SK-N-SH treated with all-trans-retinoic acid at 6 μM for 48 hours (cell line): Measurements from ENCODE around the gene CREB3.
A peak's percentile ranks its signal among the peaks of the same experiment; 100 is the strongest.

Experiments
- ATAC-seq: fragments of 200-7000 bp; cut with Tn5 transposase; 3 replicates; pipeline ENCODE4 v1.9.1; 2020; ENCODE audit warnings: mild to moderate bottlenecking, moderate library complexity
- ARNTL ChIP-seq: fragments of 450-650 bp; formaldehyde crosslinking; IDR thresholded peaks from 2 replicates; pipeline ENCODE4 v1.5.0; 2020; ENCODE audit warnings: low read depth, mild to moderate bottlenecking, moderate library complexity, borderline replicate concordance
- BACH2 ChIP-seq: fragments of 250-450 bp; sonication (Bioruptor Pico); IDR thresholded peaks from 2 replicates; pipeline ENCODE4 v1.9.0; 2021; ENCODE audit warnings: mild to moderate bottlenecking, borderline replicate concordance
- CSDC2 ChIP-seq: fragments of 250-450 bp; sonication (Bioruptor Pico); IDR thresholded peaks from 2 replicates; pipeline ENCODE4 v1.5.0; 2020; ENCODE audit warnings: mild to moderate bottlenecking, moderate library complexity
- ESRRG ChIP-seq: fragments of 250-450 bp; sonication (Bioruptor Pico); IDR thresholded peaks from 2 replicates; pipeline ENCODE4 v1.6.1; 2021; ENCODE audit warnings: mild to moderate bottlenecking
- GLIS3 ChIP-seq: fragments of 250-450 bp; sonication (Bioruptor Pico); IDR thresholded peaks from 2 replicates; pipeline ENCODE4 v1.5.0; 2020; ENCODE audit warnings: mild to moderate bottlenecking, moderate library complexity
- ISL1 ChIP-seq: fragments of 250-450 bp; sonication (Bioruptor Pico); IDR thresholded peaks from 2 replicates; pipeline ENCODE4 v2.1.2; 2022; ENCODE audit warnings: mild to moderate bottlenecking, moderate library complexity
- OSR1 ChIP-seq: fragments of 250-450 bp; sonication (Bioruptor Pico); IDR thresholded peaks from 2 replicates; pipeline ENCODE4 v1.8.0; 2022; ENCODE audit warnings: moderate library complexity, mild to moderate bottlenecking, inconsistent platforms
- PPARA ChIP-seq: fragments of 250-450 bp; sonication (Bioruptor Pico); IDR thresholded peaks from 2 replicates; pipeline ENCODE4 v1.5.0; 2020; ENCODE audit warnings: mild to moderate bottlenecking, borderline replicate concordance
- RARB ChIP-seq: fragments of 250-450 bp; sonication (Bioruptor Pico); IDR thresholded peaks from 2 replicates; pipeline ENCODE4 v1.8.0; 2021; ENCODE audit warnings: mild to moderate bottlenecking, moderate library complexity
- TOX ChIP-seq: fragments of 250-450 bp; sonication (Bioruptor Pico); IDR thresholded peaks from 2 replicates; pipeline ENCODE4 v1.8.0; 2021; ENCODE audit warnings: mild to moderate bottlenecking, moderate library complexity, borderline replicate concordance
- ZC3H10 ChIP-seq: fragments of 250-450 bp; sonication (Bioruptor Pico); IDR thresholded peaks from 2 replicates; pipeline ENCODE4 v1.5.1; 2021; ENCODE audit warnings: mild to moderate bottlenecking, moderate library complexity
- ZFP3 ChIP-seq: fragments of 250-450 bp; sonication (Bioruptor Pico); IDR thresholded peaks from 2 replicates; pipeline ENCODE4 v1.5.0; 2020; ENCODE audit warnings: mild to moderate bottlenecking, moderate library complexity
- ZFP30 ChIP-seq: fragments of 450-650 bp; formaldehyde crosslinking; IDR thresholded peaks from 2 replicates; pipeline ENCODE4 v1.5.0; 2022; ENCODE audit warnings: mild to moderate bottlenecking, moderate library complexity
- ZNF565 ChIP-seq: fragments of 450-650 bp; formaldehyde crosslinking; conservative IDR thresholded peaks from 2 replicates; pipeline ENCODE4 v1.5.0; 2020; ENCODE audit warnings: low read depth, mild to moderate bottlenecking, moderate library complexity
- ZNF8 ChIP-seq: fragments of 450-650 bp; formaldehyde crosslinking; IDR thresholded peaks from 2 replicates; pipeline ENCODE4 v1.5.0; 2020; ENCODE audit warnings: mild to moderate bottlenecking, moderate library complexity
- TF ChIP-seq, protein P1 (sequence below): fragments of 250-450 bp; sonication (Bioruptor Pico); IDR thresholded peaks from 2 replicates; pipeline ENCODE4 v1.8.0; 2020; ENCODE audit warnings: mild to moderate bottlenecking, moderate library complexity, borderline replicate concordance
- TF ChIP-seq, protein P2 (sequence below): fragments of 250-450 bp; sonication (Bioruptor Pico); IDR thresholded peaks from 2 replicates; pipeline ENCODE4 v1.5.1; 2020; ENCODE audit warnings: low read depth, mild to moderate bottlenecking, moderate library complexity
- TF ChIP-seq, protein P3 (sequence below): fragments of 250-450 bp; sonication (Bioruptor Pico); IDR thresholded peaks from 2 replicates; pipeline ENCODE4 v1.5.0; 2020; ENCODE audit warnings: mild to moderate bottlenecking, moderate library complexity
- TF ChIP-seq, protein P4 (sequence below): fragments of 250-450 bp; sonication (Bioruptor Pico); IDR thresholded peaks from 2 replicates; pipeline ENCODE4 v1.8.0; 2021; ENCODE audit warnings: low read depth, mild to moderate bottlenecking, moderate library complexity, borderline replicate concordance
- TF ChIP-seq, protein P5 (sequence below): fragments of 250-450 bp; sonication (Bioruptor Pico); IDR thresholded peaks from 2 replicates; pipeline ENCODE4 v1.5.1; 2021; ENCODE audit warnings: mild to moderate bottlenecking, moderate library complexity

CREB3 gene

DNA sequence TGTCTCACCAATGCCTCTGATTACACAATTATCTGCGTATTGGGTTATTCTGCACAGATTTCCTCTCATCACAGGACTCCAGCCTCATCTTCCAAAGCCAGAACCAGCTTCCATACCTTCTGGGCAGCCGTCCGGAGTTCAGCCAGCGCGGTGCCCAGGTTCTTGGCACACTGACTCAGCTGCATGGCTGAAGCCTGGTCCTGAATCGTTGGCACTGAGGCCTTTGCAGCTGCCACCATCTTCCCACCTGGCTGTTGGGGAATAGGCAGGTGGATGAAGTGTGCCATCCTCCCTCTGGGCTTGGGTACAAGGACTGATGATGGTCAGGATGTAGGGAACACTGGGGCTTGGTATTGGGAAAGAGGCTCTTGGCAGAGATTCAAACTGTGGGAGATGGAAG lies 18.3 kb upstream of the CREB3 start:
- TF ChIP-seq OSR1 = no peak
- TF ChIP-seq GLIS3 (CRISPR knock-in tag) = no peak
- no peak for TF ChIP-seq ZNF8 (CRISPR knock-in tag)

DNA sequence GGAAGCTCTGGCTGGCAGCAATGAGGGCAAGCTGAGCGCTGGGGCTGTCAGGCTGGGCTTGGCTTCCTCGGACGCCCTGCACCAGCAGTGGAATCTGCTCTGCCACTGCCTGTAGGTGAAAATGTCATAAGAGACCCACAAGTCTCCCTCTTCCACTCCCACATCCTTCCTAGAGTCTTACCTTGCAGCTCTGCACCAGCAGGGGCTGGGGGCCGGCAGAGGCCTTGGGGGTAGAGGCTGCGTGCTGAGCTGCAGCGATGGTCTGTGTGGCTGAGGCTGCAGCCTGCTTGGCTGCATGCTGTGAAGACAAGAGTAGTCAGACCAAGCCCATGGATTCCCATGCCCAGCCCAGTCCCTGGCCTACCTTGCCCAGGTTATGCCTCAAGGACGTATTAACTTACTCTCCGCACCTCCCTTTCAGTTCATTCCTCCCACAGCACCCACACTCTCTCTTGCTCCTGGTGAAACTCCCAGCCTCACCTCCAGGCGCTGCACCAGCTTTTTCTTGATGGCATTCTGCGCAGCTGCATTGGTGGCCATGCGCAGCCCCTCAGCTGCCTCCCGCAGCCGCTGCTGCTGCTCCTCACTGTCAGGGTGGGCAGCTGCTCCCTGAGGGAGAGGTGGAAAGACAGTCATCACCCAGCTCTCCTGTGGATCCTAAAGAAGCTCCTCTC lies 17.8 kb upstream of the CREB3 start:
- TF ChIP-seq TOX (CRISPR knock-in tag) (no peak), ESRRG (CRISPR knock-in tag) (no peak), ZNF565 (CRISPR knock-in tag) (no peak), OSR1 (no peak), ZFP3 (CRISPR knock-in tag) (no peak), ZFP30 (CRISPR knock-in tag) (no peak), ISL1 (CRISPR knock-in tag) (no peak), GLIS3 (CRISPR knock-in tag) (no peak), CSDC2 (CRISPR knock-in tag) (no peak), PPARA (CRISPR knock-in tag) (no peak), RARB (CRISPR knock-in tag) (no peak), ZNF8 (CRISPR knock-in tag) (no peak), ZC3H10 (CRISPR knock-in tag) (no peak), ARNTL (no peak), BACH2 (CRISPR knock-in tag) (no peak)
- TF ChIP-seq, protein P1, sequence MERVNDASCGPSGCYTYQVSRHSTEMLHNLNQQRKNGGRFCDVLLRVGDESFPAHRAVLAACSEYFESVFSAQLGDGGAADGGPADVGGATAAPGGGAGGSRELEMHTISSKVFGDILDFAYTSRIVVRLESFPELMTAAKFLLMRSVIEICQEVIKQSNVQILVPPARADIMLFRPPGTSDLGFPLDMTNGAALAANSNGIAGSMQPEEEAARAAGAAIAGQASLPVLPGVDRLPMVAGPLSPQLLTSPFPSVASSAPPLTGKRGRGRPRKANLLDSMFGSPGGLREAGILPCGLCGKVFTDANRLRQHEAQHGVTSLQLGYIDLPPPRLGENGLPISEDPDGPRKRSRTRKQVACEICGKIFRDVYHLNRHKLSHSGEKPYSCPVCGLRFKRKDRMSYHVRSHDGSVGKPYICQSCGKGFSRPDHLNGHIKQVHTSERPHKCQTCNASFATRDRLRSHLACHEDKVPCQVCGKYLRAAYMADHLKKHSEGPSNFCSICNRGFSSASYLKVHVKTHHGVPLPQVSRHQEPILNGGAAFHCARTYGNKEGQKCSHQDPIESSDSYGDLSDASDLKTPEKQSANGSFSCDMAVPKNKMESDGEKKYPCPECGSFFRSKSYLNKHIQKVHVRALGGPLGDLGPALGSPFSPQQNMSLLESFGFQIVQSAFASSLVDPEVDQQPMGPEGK (CRISPR knock-in tag) = no peak
- TF ChIP-seq, protein P2, sequence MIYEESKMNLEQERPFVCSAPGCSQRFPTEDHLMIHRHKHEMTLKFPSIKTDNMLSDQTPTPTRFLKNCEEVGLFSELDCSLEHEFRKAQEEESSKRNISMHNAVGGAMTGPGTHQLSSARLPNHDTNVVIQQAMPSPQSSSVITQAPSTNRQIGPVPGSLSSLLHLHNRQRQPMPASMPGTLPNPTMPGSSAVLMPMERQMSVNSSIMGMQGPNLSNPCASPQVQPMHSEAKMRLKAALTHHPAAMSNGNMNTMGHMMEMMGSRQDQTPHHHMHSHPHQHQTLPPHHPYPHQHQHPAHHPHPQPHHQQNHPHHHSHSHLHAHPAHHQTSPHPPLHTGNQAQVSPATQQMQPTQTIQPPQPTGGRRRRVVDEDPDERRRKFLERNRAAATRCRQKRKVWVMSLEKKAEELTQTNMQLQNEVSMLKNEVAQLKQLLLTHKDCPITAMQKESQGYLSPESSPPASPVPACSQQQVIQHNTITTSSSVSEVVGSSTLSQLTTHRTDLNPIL = no peak
- TF ChIP-seq, protein P3, sequence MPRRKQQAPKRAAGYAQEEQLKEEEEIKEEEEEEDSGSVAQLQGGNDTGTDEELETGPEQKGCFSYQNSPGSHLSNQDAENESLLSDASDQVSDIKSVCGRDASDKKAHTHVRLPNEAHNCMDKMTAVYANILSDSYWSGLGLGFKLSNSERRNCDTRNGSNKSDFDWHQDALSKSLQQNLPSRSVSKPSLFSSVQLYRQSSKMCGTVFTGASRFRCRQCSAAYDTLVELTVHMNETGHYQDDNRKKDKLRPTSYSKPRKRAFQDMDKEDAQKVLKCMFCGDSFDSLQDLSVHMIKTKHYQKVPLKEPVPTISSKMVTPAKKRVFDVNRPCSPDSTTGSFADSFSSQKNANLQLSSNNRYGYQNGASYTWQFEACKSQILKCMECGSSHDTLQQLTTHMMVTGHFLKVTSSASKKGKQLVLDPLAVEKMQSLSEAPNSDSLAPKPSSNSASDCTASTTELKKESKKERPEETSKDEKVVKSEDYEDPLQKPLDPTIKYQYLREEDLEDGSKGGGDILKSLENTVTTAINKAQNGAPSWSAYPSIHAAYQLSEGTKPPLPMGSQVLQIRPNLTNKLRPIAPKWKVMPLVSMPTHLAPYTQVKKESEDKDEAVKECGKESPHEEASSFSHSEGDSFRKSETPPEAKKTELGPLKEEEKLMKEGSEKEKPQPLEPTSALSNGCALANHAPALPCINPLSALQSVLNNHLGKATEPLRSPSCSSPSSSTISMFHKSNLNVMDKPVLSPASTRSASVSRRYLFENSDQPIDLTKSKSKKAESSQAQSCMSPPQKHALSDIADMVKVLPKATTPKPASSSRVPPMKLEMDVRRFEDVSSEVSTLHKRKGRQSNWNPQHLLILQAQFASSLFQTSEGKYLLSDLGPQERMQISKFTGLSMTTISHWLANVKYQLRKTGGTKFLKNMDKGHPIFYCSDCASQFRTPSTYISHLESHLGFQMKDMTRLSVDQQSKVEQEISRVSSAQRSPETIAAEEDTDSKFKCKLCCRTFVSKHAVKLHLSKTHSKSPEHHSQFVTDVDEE (CRISPR knock-in tag) = no peak
- TF ChIP-seq, protein P4, sequence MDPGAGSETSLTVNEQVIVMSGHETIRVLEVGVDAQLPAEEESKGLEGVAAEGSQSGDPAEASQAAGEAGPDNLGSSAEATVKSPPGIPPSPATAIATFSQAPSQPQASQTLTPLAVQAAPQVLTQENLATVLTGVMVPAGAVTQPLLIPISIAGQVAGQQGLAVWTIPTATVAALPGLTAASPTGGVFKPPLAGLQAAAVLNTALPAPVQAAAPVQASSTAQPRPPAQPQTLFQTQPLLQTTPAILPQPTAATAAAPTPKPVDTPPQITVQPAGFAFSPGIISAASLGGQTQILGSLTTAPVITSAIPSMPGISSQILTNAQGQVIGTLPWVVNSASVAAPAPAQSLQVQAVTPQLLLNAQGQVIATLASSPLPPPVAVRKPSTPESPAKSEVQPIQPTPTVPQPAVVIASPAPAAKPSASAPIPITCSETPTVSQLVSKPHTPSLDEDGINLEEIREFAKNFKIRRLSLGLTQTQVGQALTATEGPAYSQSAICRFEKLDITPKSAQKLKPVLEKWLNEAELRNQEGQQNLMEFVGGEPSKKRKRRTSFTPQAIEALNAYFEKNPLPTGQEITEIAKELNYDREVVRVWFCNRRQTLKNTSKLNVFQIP = no peak
- TF ChIP-seq, protein P5, sequence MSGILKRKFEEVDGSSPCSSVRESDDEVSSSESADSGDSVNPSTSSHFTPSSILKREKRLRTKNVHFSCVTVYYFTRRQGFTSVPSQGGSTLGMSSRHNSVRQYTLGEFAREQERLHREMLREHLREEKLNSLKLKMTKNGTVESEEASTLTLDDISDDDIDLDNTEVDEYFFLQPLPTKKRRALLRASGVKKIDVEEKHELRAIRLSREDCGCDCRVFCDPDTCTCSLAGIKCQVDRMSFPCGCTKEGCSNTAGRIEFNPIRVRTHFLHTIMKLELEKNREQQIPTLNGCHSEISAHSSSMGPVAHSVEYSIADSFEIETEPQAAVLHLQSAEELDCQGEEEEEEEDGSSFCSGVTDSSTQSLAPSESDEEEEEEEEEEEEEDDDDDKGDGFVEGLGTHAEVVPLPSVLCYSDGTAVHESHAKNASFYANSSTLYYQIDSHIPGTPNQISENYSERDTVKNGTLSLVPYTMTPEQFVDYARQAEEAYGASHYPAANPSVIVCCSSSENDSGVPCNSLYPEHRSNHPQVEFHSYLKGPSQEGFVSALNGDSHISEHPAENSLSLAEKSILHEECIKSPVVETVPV (CRISPR knock-in tag) = no peak
- TF ChIP-seq, all 23 proteins: peak for 0
- ATAC-seq = no peak

More for the DNA sequence above, 18.3 kb upstream of the CREB3 start:
- no peak for ATAC-seq

DNA sequence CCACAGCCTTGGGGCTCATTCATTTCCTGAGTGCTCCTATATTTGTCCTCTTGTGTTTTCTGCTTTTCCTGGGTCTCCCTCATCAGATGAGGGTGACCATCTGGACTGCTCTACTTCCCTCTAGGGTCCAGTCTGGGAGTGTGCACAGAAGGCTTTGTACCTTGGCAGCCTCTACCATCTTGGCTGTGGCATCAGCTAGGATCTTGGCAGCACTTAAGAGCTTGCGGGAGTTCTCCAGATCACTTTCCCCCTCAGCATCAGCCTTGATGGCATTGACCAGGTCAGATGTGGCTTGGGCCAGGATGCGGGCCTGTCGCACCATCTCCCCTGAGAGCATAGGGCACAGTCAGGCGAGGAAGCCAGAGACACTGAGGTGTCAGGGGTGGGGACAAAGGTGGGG lies 16.2 kb upstream of the CREB3 start:
- ATAC-seq = peak; percentile 29; the same call in 1 of the 3 replicates
- TF ChIP-seq ZNF565 (CRISPR knock-in tag) = no peak
- TF ChIP-seq, protein P1 (CRISPR knock-in tag) = no peak
- TF ChIP-seq ISL1 (CRISPR knock-in tag) = no peak
- TF ChIP-seq, protein P2 = no peak
- TF ChIP-seq, protein P3 (CRISPR knock-in tag) = no peak
- TF ChIP-seq, protein P4 = no peak
